HCT116 (cell line): Measurements from ENCODE around the gene ADAM15. TPM values are rescaled to one million over a fixed set of nuclear protein-coding genes. Genes with fewer than 3 reads are reported as not detected.
A peak's percentile ranks its signal among the peaks of the same experiment; 100 is the strongest.

Experiments
- ATAC-seq: fragments of 200-7000 bp; cut with Tn5 transposase; 2 replicates; pipeline ENCODE4 v1.9.1; 2020; ENCODE audit warnings: mild to moderate bottlenecking, moderate library complexity
- BruUV-seq: library from RNA; stranded (reverse); fragments of 400-500 nt; replicated peaks from 2 replicates; lab custom pipeline; 2021; lab: Mats Ljungman, UMichigan
- CTCF ChIA-PET: fragments of 300-600 bp; sonication (Branson Sonifier 250); formaldehyde crosslinking; loops from one replicate; lab custom pipeline; 2021; ENCODE audit warnings: antibody characterized with exemption; lab: Charles Lee
- POLR2A ChIA-PET: fragments of 300-600, 350-600 bp; sonication (Branson Sonifier 250); formaldehyde crosslinking; loops from one replicate; lab custom pipeline; 2021; ENCODE audit warnings: antibody characterized with exemption; lab: Charles Lee
- RAD21 ChIA-PET, 2 experiments: fragments of 300-600 bp; sonication (Branson Sonifier 250); formaldehyde crosslinking; loops; one replicate each; lab custom pipeline; 2023; ENCODE audit warnings: low total read pairs in 2 of 2; ENCODE audit not compliant: uncharacterized antibody in 2 of 2, unreplicated experiment in 2 of 2, low non-redundant PET in 1 of 2; lab: Charles Lee
- DNase-seq: peaks from one replicate; pipeline ENCODE4 v3.0.0-alpha.2; 2010; ENCODE audit warnings: low read depth, low spot score
- H2AFZ ChIP-seq: fragments of 200-600 bp; shearing (Covaris generic), sonication (generic); 2 replicates; pipeline ENCODE4 v1.6.1; 2017; ENCODE audit warnings: low read depth, mixed run types, mixed read lengths, antibody characterized with exemption, low read length; ENCODE audit not compliant: poor library complexity, severe bottlenecking
- H3K27ac ChIP-seq: 2 replicates; pipeline ENCODE4 v1.5.1; 2012; ENCODE audit warnings: low read depth, low read length
- H3K27me3 ChIP-seq: fragments of 200-600 bp; sonication (generic); 2 replicates; pipeline ENCODE4 v1.6.1; 2016; ENCODE audit warnings: mixed run types, low read length, mixed read lengths; ENCODE audit not compliant: insufficient read depth
- H3K36me3 ChIP-seq, 2 experiments: fragments of 200-500 bp in 1 of 2; fragments of 200-600 bp in 1 of 2; sonication (Bioruptor generic) in 1 of 2; sonication (generic) in 1 of 2; 2 replicates each; pipeline versions ENCODE4 v1.5.1 to v1.6.1; 2014 to 2016; ENCODE audit warnings: low read length in 2 of 2, inconsistent platforms in 1 of 2, mixed read lengths in 1 of 2, mixed run types in 1 of 2; ENCODE audit not compliant: insufficient read depth in 2 of 2, control insufficient read depth in 1 of 2
- H3K4me1 ChIP-seq, 2 experiments: fragments of 200-600 bp in 1 of 2; sonication (generic) in 1 of 2; 2 replicates each; pipeline versions ENCODE4 v1.5.1 to v1.6.1; 2012 to 2017; ENCODE audit warnings: low read length in 2 of 2, inconsistent platforms in 1 of 2, mild to moderate bottlenecking in 1 of 2, mixed read lengths in 1 of 2, mixed run types in 1 of 2, moderate library complexity in 1 of 2; ENCODE audit not compliant: insufficient read depth in 2 of 2, control insufficient read depth in 1 of 2
- H3K4me2 ChIP-seq: fragments of 200-600 bp; sonication (generic); 2 replicates; pipeline ENCODE4 v1.6.1; 2017; ENCODE audit warnings: mixed run types, low read length, mixed read lengths
- H3K4me3 ChIP-seq, 2 experiments: fragments of 200-600 bp in 1 of 2; sonication (generic) in 1 of 2; replicated peaks in 1 of 2; 2 replicates each; pipeline ENCODE4 v1.5.1; 2011 to 2016; ENCODE audit warnings: low read length in 2 of 2, control low read depth in 1 of 2, low read depth in 1 of 2, mild to moderate bottlenecking in 1 of 2, mixed read lengths in 1 of 2, mixed run types in 1 of 2
- H3K79me2 ChIP-seq: fragments of 200-600 bp; sonication (generic); 2 replicates; pipeline ENCODE4 v1.6.1; 2017; ENCODE audit warnings: mild to moderate bottlenecking, mixed run types, low read length, moderate library complexity, mixed read lengths; ENCODE audit not compliant: insufficient read depth
- H3K9ac ChIP-seq: fragments of 200-600 bp; sonication (generic); 2 replicates; pipeline ENCODE4 v1.6.1; 2016; ENCODE audit warnings: low read length, mixed read lengths
- H3K9me2 ChIP-seq: fragments of 200-600 bp; sonication (generic), shearing (Covaris generic); 2 replicates; pipeline ENCODE4 v1.6.1; 2017; ENCODE audit warnings: mixed run types, mild to moderate bottlenecking, moderate library complexity; ENCODE audit not compliant: insufficient read depth
- H3K9me3 ChIP-seq, 2 experiments: fragments of 200-500 bp in 1 of 2; fragments of 200-600 bp in 1 of 2; sonication (Bioruptor generic) in 1 of 2; sonication (generic) in 1 of 2; 2 replicates each; pipeline ENCODE4 v1.6.1; 2014 to 2017; ENCODE audit warnings: low read length in 2 of 2, mixed read lengths in 2 of 2, inconsistent platforms in 1 of 2, low read depth in 1 of 2, mild to moderate bottlenecking in 1 of 2, mixed run types in 1 of 2, moderate library complexity in 1 of 2; ENCODE audit not compliant: control insufficient read depth in 1 of 2, insufficient read depth in 1 of 2
- H4K20me1 ChIP-seq: fragments of 200-600 bp; sonication (generic), shearing (Covaris generic); 2 replicates; pipeline ENCODE4 v1.6.1; 2017; ENCODE audit warnings: mixed run types, mild to moderate bottlenecking, moderate library complexity; ENCODE audit not compliant: insufficient read depth
- CBX3 ChIP-seq: IDR thresholded peaks from 2 replicates; pipeline ENCODE4 v1.6.1; 2012; ENCODE audit warnings: low read depth
- EGR1 ChIP-seq: IDR thresholded peaks from 2 replicates; pipeline ENCODE4 v1.6.1; 2012; ENCODE audit warnings: low read depth
- ELF1 ChIP-seq: IDR thresholded peaks from 2 replicates; pipeline ENCODE4 v1.6.1; 2012; ENCODE audit warnings: low read depth, borderline replicate concordance
- EZH2phosphoT487 ChIP-seq: fragments of 200-600 bp; IDR thresholded peaks from 2 replicates; pipeline ENCODE4 v1.6.1; 2018; ENCODE audit warnings: antibody characterized with exemption, borderline replicate concordance
- JUND ChIP-seq: IDR thresholded peaks from 2 replicates; pipeline ENCODE4 v1.6.1; 2012
- POLR2A ChIP-seq: IDR thresholded peaks from 2 replicates; pipeline ENCODE4 v1.7.0; 2011; ENCODE audit warnings: borderline replicate concordance; ENCODE audit not compliant: insufficient read depth, insufficient read length; ENCODE audit errors: extremely low read depth
- POLR2AphosphoS5 ChIP-seq: IDR thresholded peaks from 2 replicates; pipeline ENCODE4 v1.6.1; 2011; ENCODE audit warnings: mild to moderate bottlenecking, low read depth, low read length, moderate library complexity
- RAD21 ChIP-seq: IDR thresholded peaks from 2 replicates; pipeline ENCODE4 v1.6.1; 2012; ENCODE audit warnings: low read depth, mild to moderate bottlenecking
- SIN3A ChIP-seq: IDR thresholded peaks from 2 replicates; pipeline ENCODE4 v1.6.1; 2012; ENCODE audit warnings: low read depth
- SP1 ChIP-seq: IDR thresholded peaks from 2 replicates; pipeline ENCODE4 v1.6.1; 2012; ENCODE audit warnings: low read depth
- SRF ChIP-seq: IDR thresholded peaks from 2 replicates; pipeline ENCODE4 v1.6.1; 2012; ENCODE audit warnings: low read depth
- TCF7L2 ChIP-seq: IDR thresholded peaks from 2 replicates; pipeline ENCODE4 v1.7.0; 2011; ENCODE audit warnings: borderline replicate concordance, inconsistent platforms; ENCODE audit not compliant: insufficient read depth, insufficient read length; ENCODE audit errors: extremely low read depth
- ZFX ChIP-seq: fragments of 450-650 bp; IDR thresholded peaks from 2 replicates; pipeline ENCODE4 v1.6.1; 2017
- ZNF274 ChIP-seq: fragments of 200-500 bp; sonication (Bioruptor generic); IDR thresholded peaks from 2 replicates; pipeline ENCODE4 v1.6.1; 2014; ENCODE audit warnings: mild to moderate bottlenecking, low read depth, low read length, inconsistent platforms
- intact Hi-C: fragments of 100-400 bp; cut with micrococcal nuclease; formaldehyde crosslinking; loops from 2 replicates; pipeline ENCODE4 v1.10.0; 2022
- total RNA-seq: library from RNA; stranded (reverse); gene quantifications from one replicate; pipeline ENCODE4 v1.2.1, GENCODE V29; 2021; ENCODE audit not compliant: unreplicated experiment
- TF ChIP-seq, protein P1 (sequence below): IDR thresholded peaks from 2 replicates; pipeline ENCODE4 v1.6.1; 2012
- TF ChIP-seq, protein P2 (sequence below), 3 experiments: fragments of 200-600 bp in 1 of 3; sonication (generic) in 1 of 3; IDR thresholded peaks in 2 of 3; conservative IDR thresholded peaks in 1 of 3; 2 replicates each; pipeline ENCODE4 v1.5.1; 2012 to 2017; ENCODE audit warnings: low read depth in 2 of 3, low read length in 2 of 3, antibody characterized with exemption in 1 of 3, borderline replicate concordance in 1 of 3, control low read depth in 1 of 3, mild to moderate bottlenecking in 1 of 3, mixed read lengths in 1 of 3, mixed run types in 1 of 3, moderate library complexity in 1 of 3; ENCODE audit not compliant: insufficient read depth in 1 of 3
- TF ChIP-seq, protein P3 (sequence below): IDR thresholded peaks from 2 replicates; pipeline ENCODE4 v1.6.1; 2011; ENCODE audit warnings: mild to moderate bottlenecking, low read length, moderate library complexity; ENCODE audit not compliant: insufficient replicate concordance; ENCODE audit errors: extremely low read depth

The ADAM15 gene
- total RNA-seq, 1 experiment from 2014 or later: 149 TPM

DNA sequence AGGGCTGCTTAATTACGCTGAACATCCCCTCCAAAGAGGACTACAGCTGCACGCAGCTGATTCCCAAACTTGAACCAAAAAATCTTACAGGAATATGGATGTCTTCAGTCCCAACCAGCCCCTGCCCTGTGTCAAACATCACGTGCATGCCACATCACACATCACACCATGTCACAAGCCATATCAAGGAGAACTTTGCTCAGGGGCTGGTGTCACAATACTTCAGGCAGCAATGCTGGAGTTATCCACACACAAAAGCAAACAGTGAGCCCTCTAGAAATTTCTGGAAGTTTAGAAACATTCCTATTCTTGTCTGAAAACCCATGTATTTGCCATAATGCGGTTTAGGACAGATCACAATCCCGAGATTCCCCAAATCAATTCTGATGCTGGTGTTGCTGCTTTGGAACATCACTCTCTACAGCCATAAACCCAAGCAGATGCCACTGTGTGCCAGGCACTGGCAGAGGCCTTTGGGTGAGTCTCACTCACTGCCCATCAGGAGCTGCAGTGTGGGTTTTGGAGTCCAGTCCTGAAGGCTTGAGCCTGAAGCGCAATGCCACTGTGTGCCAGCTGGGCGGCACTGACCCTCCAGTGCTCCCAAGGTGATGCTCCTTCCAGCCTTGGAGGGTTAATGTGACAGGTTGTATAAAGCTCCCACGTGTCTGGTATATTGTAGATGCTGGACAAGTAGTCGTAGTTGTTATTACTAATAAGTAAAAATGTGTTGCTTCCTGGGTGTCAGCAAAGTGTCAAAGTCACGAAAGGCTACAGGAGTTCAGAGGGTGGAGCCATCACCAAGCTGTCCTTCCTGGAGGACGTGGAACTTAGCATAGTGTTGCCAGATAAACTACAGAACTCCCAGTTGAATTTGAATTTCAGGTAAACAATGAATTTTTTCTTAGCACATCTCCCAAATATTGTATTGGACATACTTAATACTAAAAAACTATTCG is 56.5 kb downstream of the ADAM15 start:
- H3K36me3 ChIP-seq: no peaks in the 10 kb centered on the region
- intact Hi-C loops: no loop called here
- no peak overlapping the region for H2AFZ ChIP-seq
- no peak overlapping the region for H3K27ac ChIP-seq
- ChIA-PET POLR2A (no interaction called here), CTCF (interaction anchor here (1.0 to 2.7 kb wide), 4 partner anchors 10 to 66 kb away, joined by 3 to 10 read pairs (median 5); partner anchors contain the start of genes KRTCAP2 and TRIM46), RAD21 (no interaction called here)
- peaks cover 0 to 3% of the 10 kb centered on the region in 2 experiments; a peak in 1 of 4 replicates for H3K4me1 ChIP-seq
- no peak overlapping the region for H3K4me3 ChIP-seq
- DNase-seq (no peak), ATAC-seq (peak; percentile 49; the same call in 1 of the 2 replicates)
- no TSS peak for BruUV-seq
- no peak overlapping the region for H3K4me2 ChIP-seq
- H3K9me2 ChIP-seq: no peaks in the 10 kb centered on the region
- H3K79me2 ChIP-seq: no peaks in the 10 kb centered on the region
- no peaks in the 10 kb centered on the region for H3K27me3 ChIP-seq
- TF ChIP-seq EZH2phosphoT487: no peak
- no peak for TF ChIP-seq CBX3
- TF ChIP-seq, protein P1, sequence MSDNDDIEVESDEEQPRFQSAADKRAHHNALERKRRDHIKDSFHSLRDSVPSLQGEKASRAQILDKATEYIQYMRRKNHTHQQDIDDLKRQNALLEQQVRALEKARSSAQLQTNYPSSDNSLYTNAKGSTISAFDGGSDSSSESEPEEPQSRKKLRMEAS: no peak
- no peak for TF ChIP-seq POLR2AphosphoS5
- no peak for TF ChIP-seq EGR1
- no peak for TF ChIP-seq ZFX
- TF ChIP-seq, protein P2, sequence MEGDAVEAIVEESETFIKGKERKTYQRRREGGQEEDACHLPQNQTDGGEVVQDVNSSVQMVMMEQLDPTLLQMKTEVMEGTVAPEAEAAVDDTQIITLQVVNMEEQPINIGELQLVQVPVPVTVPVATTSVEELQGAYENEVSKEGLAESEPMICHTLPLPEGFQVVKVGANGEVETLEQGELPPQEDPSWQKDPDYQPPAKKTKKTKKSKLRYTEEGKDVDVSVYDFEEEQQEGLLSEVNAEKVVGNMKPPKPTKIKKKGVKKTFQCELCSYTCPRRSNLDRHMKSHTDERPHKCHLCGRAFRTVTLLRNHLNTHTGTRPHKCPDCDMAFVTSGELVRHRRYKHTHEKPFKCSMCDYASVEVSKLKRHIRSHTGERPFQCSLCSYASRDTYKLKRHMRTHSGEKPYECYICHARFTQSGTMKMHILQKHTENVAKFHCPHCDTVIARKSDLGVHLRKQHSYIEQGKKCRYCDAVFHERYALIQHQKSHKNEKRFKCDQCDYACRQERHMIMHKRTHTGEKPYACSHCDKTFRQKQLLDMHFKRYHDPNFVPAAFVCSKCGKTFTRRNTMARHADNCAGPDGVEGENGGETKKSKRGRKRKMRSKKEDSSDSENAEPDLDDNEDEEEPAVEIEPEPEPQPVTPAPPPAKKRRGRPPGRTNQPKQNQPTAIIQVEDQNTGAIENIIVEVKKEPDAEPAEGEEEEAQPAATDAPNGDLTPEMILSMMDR (IDR thresholded peaks at IDR 0.05 in 2 of 3, conservative IDR thresholded peaks at IDR 0.05 in 1 of 3; ENCODE audit: borderline replicate concordance in 1 of 3, insufficient read depth in 1 of 3, low read depth in 2 of 3, low read length in 2 of 3): 0 out of 6 replicates have a peak, but pooled peaks of 1 of the 3 experiments have one; percentile 10
- TF ChIP-seq ELF1: no peak
- TF ChIP-seq SIN3A: no peak
- TF ChIP-seq SP1: no peak
- no peak for TF ChIP-seq TCF7L2
- TF ChIP-seq, protein P3, sequence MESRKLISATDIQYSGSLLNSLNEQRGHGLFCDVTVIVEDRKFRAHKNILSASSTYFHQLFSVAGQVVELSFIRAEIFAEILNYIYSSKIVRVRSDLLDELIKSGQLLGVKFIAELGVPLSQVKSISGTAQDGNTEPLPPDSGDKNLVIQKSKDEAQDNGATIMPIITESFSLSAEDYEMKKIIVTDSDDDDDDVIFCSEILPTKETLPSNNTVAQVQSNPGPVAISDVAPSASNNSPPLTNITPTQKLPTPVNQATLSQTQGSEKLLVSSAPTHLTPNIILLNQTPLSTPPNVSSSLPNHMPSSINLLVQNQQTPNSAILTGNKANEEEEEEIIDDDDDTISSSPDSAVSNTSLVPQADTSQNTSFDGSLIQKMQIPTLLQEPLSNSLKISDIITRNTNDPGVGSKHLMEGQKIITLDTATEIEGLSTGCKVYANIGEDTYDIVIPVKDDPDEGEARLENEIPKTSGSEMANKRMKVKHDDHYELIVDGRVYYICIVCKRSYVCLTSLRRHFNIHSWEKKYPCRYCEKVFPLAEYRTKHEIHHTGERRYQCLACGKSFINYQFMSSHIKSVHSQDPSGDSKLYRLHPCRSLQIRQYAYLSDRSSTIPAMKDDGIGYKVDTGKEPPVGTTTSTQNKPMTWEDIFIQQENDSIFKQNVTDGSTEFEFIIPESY: no peak
- TF ChIP-seq ZNF274: no peak
- no peak for TF ChIP-seq SRF
- TF ChIP-seq RAD21: peak; percentile 14; the same call in 1 of the 2 replicates
- TF ChIP-seq POLR2A: no peak
- no peak for TF ChIP-seq JUND
- no peaks in the 10 kb centered on the region for H4K20me1 ChIP-seq
- H3K9ac ChIP-seq: no peak overlapping the region
- no peaks in the 10 kb centered on the region for H3K9me3 ChIP-seq
